ENCODE results near the gene RD3L.

GRCh38 chr14:103974575-103974974 is 32.2 kb upstream of the RD3L start:
- TF ChIP-seq, protein P1, sequence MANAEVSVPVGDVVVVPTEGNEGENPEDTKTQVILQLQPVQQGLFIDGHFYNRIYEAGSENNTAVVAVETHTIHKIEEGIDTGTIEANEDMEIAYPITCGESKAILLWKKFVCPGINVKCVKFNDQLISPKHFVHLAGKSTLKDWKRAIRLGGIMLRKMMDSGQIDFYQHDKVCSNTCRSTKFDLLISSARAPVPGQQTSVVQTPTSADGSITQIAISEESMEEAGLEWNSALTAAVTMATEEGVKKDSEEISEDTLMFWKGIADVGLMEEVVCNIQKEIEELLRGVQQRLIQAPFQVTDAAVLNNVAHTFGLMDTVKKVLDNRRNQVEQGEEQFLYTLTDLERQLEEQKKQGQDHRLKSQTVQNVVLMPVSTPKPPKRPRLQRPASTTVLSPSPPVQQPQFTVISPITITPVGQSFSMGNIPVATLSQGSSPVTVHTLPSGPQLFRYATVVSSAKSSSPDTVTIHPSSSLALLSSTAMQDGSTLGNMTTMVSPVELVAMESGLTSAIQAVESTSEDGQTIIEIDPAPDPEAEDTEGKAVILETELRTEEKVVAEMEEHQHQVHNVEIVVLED (CRISPR knock-in tag; IDR thresholded peaks at IDR 0.05), result no peak
- TF ChIP-seq, protein P2, sequence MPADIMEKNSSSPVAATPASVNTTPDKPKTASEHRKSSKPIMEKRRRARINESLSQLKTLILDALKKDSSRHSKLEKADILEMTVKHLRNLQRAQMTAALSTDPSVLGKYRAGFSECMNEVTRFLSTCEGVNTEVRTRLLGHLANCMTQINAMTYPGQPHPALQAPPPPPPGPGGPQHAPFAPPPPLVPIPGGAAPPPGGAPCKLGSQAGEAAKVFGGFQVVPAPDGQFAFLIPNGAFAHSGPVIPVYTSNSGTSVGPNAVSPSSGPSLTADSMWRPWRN (IDR thresholded peaks at IDR 0.05; ENCODE audit: low read depth), result no peak
- TF ChIP-seq SMARCC2 (IDR thresholded peaks at IDR 0.05; ENCODE audit: low read depth) (no peak), ZNF354B (CRISPR knock-in tag; IDR thresholded peaks at IDR 0.05) (no peak)
